Thoracic aorta (tissue), 2 donors: ENCODE data around the gene CTDP1. TPM values are rescaled to one million over a fixed set of nuclear protein-coding genes. Genes with fewer than 3 reads are reported as not detected.

Experiments used
- ATAC-seq: fragments of 150-250 bp; one replicate; pipeline ENCODE4 v1.8.0; 2017; ENCODE audit warnings: low read depth; ENCODE audit not compliant: insufficient number of reproducible peaks, low FRiP score
- DNase-seq: peaks from one replicate; pipeline ENCODE4 v3.0.0-alpha.2; 2020; ENCODE audit warnings: low spot score
- H3K27ac ChIP-seq, 2 donors: fragments of 200-600 bp; sonication (generic); 1 replicate in 1 of 2; 2 replicates in 1 of 2; pipeline ENCODE4 v1.5.1; 2016; ENCODE audit warnings: mild to moderate bottlenecking in 2 of 2, moderate library complexity in 2 of 2
- H3K27me3 ChIP-seq: fragments of 200-600 bp; sonication (generic); replicated peaks from 2 replicates; pipeline ENCODE4 v1.6.0; 2016; ENCODE audit warnings: mild to moderate bottlenecking; ENCODE audit not compliant: insufficient read depth
- H3K36me3 ChIP-seq: fragments of 200-600 bp; sonication (generic); one replicate; pipeline ENCODE4 v1.5.1; 2016
- H3K4me1 ChIP-seq, 2 donors: fragments of 200-600 bp; sonication (generic); 1 replicate in 1 of 2; 2 replicates in 1 of 2; pipeline versions ENCODE4 v1.5.1 to v1.6.0; 2016; ENCODE audit warnings: low read depth in 2 of 2, mild to moderate bottlenecking in 1 of 2; ENCODE audit not compliant: control insufficient read depth in 1 of 2
- H3K4me3 ChIP-seq: fragments of 200-600 bp; sonication (generic); 2 replicates; pipeline ENCODE4 v1.5.1; 2016; ENCODE audit warnings: mild to moderate bottlenecking
- H3K9me3 ChIP-seq: fragments of 200-600 bp; sonication (generic); 2 replicates; pipeline ENCODE4 v1.5.1; 2016
- CTCF ChIP-seq: fragments of 200-600 bp; sonication (generic); IDR thresholded peaks from one replicate; pipeline ENCODE4 v1.5.1; 2019; ENCODE audit warnings: antibody characterized with exemption
- total RNA-seq, 2 donors: library from RNA; depleted of rRNA; stranded (reverse); fragments of >200 nt; gene quantifications; one replicate each; pipeline versions ENCODE4 v1.1.0 to v1.2.3, GENCODE V29; 2016

CTDP1 gene
- total RNA-seq, 2 donors from 2014 or later = 25.0 to 28.0 TPM

DNA sequence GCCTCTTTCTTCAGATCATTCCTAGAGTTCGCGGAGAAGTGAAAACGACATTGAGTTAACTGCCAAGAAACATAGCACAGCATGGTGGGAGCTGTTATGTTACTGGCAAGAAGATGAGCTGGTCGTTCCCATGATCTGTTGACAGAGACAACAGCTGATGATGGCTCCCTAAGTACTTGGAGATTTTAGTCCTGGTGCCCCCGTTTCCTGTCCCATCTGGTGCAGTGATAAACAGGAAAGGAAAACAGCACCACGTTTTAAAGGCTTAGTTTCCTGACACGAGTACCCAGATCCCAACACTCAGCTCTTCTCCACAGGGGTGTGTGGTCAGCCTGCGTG lies 61.7 kb downstream of the CTDP1 start:
- no peaks in the 10 kb centered on the region for H3K27me3 ChIP-seq
- TF ChIP-seq CTCF = no peak
- no peak overlapping the region for H3K27ac ChIP-seq
- DNase-seq (no peak), ATAC-seq (no peak)
- peaks cover 30% of the 10 kb centered on the region for H3K36me3 ChIP-seq
- H3K4me1 ChIP-seq = no peaks in the 10 kb centered on the region
- no peaks in the 10 kb centered on the region for H3K9me3 ChIP-seq
- no peak overlapping the region for H3K4me3 ChIP-seq

DNA sequence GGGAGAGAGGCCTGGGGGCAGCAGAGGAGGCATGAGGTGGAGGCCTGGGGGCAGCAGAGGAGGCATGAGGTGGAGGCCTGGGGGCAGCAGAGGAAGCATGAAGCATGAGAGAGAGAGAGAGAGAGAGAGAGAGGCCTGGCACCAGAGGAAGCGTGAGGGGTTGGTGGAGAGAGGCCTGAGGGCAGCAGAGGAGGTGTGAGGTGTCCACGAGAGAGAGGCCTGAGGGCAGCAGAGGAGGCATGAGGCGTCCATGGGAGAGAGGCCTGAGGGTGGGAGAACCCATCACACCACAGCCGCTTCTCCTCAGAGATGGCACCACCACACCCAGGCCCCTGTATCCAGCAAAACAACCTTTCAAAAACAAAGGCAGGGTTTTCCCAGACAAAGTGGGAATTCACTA lies 62.5 kb downstream of the CTDP1 start:
- TF ChIP-seq CTCF = no peak
- H3K27me3 ChIP-seq = no peaks in the 10 kb centered on the region
- no peaks in the 10 kb centered on the region for H3K4me1 ChIP-seq
- no peaks in the 10 kb centered on the region for H3K9me3 ChIP-seq
- no peak for DNase-seq
- H3K36me3 ChIP-seq = peaks cover 29% of the 10 kb centered on the region
- no peak overlapping the region for H3K27ac ChIP-seq
- ATAC-seq = no peak
- no peak overlapping the region for H3K4me3 ChIP-seq

- H3K4me3 ChIP-seq = no peak overlapping the region
- H3K9me3 ChIP-seq = no peaks in the 10 kb centered on the region
- no peak for ATAC-seq
- no peaks in the 10 kb centered on the region for H3K4me1 ChIP-seq
- peaks cover 18% of the 10 kb centered on the region for H3K36me3 ChIP-seq
- TF ChIP-seq CTCF = no peak
- DNase-seq = no peak
- H3K27ac ChIP-seq = no peak overlapping the region
- no peaks in the 10 kb centered on the region for H3K27me3 ChIP-seq
Measured at GRCh38 chr18:79744625-79745024, 65.0 kb downstream of the CTDP1 start.

GRCh38 chr18:79746730-79747129 lies 67.1 kb downstream of the CTDP1 start:
- Histone ChIP-seq H3K4me3 (no peak overlapping the region), H3K27ac (no peak overlapping the region), H3K27me3 (no peaks in the 10 kb centered on the region), H3K36me3 (peaks cover 18% of the 10 kb centered on the region), H3K9me3 (no peaks in the 10 kb centered on the region), H3K4me1 (no peaks in the 10 kb centered on the region)
- ATAC-seq (no peak), DNase-seq (no peak)
- no peak for TF ChIP-seq CTCF

DNA sequence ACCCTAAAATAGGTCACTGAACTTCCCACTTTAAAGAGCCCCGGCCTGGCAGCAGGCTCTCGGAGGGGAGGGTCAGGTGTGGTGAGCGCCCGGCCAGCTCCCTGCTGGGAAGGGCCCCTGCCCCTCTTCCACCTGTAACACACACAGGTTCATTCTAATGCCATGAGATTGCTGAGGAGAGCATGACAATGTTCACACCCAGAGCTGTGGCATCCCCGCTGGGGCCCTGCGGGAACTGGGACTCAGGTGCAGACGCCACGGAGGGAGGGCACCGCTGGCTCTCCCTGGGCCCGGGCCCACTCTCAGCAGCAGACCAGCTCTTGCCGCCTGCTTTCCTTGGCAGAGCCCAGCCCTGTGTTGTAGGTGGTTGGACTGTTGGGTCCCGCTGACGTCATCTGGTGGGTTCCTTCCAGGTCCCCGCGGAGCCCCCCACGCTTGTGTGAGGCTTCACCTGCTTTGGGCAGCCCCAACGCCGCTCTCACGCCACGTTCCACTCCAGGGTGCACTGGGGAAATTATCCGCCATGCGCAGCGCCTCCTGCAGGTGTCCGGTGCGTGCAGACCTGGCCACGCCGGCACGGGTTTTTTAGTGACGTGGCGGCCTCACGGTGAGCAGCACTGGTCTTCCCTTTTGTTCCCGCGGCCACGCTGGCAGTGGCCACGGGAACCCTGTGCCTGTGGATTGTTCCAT lies 67.7 kb downstream of the CTDP1 start:
- ATAC-seq (no peak), DNase-seq (no peak)
- Histone ChIP-seq H3K4me1 (no peaks in the 10 kb centered on the region), H3K27ac (no peak overlapping the region), H3K4me3 (no peak overlapping the region), H3K27me3 (no peaks in the 10 kb centered on the region), H3K9me3 (no peaks in the 10 kb centered on the region), H3K36me3 (peaks cover 18% of the 10 kb centered on the region)
- TF ChIP-seq CTCF = no peak
